PFSK-1 (cell line): ENCODE data around the gene PCDHA7.

Source experiments
- POLR2AphosphoS5 ChIP-seq: IDR thresholded peaks from 2 replicates; pipeline ENCODE4 v1.6.1; 2012; ENCODE audit warnings: low read depth, mild to moderate bottlenecking, control low read depth, low read length, moderate library complexity
- REST ChIP-seq, 2 experiments: IDR thresholded peaks; 2 replicates each; pipeline versions ENCODE4 v1.6.1 to v1.8.0; 2011 to 2012; ENCODE audit warnings: low read depth in 2 of 2, low read length in 2 of 2, control low read depth in 1 of 2, inconsistent platforms in 1 of 2, mild to moderate bottlenecking in 1 of 2, moderate library complexity in 1 of 2; ENCODE audit not compliant: insufficient read depth in 1 of 2
- SIN3A ChIP-seq: IDR thresholded peaks from 2 replicates; pipeline ENCODE4 v1.6.1; 2012; ENCODE audit warnings: mild to moderate bottlenecking, low read length, moderate library complexity, borderline replicate concordance; ENCODE audit not compliant: insufficient read depth

- no peak for TF ChIP-seq POLR2AphosphoS5
- TF ChIP-seq SIN3A, result no peak
- peak; percentile 25 to 59; a peak in 2 of 4 replicates for TF ChIP-seq REST (IDR thresholded peaks at IDR 0.05; ENCODE audit: insufficient read depth in 1 of 2, low read depth in 2 of 2, low read length in 2 of 2)
Measured at GRCh38 chr5:140882591-140882899, 48.5 kb downstream of the PCDHA7 start.
